ENCODE data around the gene TNS2.
"Not testable (repeated sequence)": the region's sequence is repeated elsewhere in the genome, so short reads cannot be mapped to it uniquely, and the experiment has no call there.

Gene TNS2

GRCh38 chr12:53049571-53050318 lies at the start of gene TNS2:
Gene TNS2, plus strand, starts transcription at chr12:53050065. Its CDS starts 121 bp downstream, at chr12:53050186.
- peak; percentile 68 for DNase-seq

- no peak for DNase-seq
Measured at GRCh38 chr12:53004178-53004577, 45.7 kb upstream of the TNS2 start.

- no peak for DNase-seq
Measured at GRCh38 chr12:53004582-53004981, 45.3 kb upstream of the TNS2 start.

GRCh38 chr12:53005215-53005985 lies 44.5 kb upstream of the TNS2 start:
- no peak for DNase-seq

- DNase-seq: peak; percentile 100
Measured at GRCh38 chr12:53005986-53006809, 43.7 kb upstream of the TNS2 start, which contains the start of gene EIF4B. Gene EIF4B, plus strand, starts transcription at chr12:53006456. Its CDS starts 28 bp downstream, at chr12:53006484.

- DNase-seq: peak; percentile 77
Measured at GRCh38 chr12:53006810-53007309, 43.0 kb upstream of the TNS2 start.

GRCh38 chr12:53007343-53007742 lies 42.5 kb upstream of the TNS2 start:
- DNase-seq: no peak

GRCh38 chr12:53008760-53009159 lies 41.1 kb upstream of the TNS2 start:
- not testable (repeated sequence) for DNase-seq

- DNase-seq: no peak
Measured at GRCh38 chr12:53010955-53011354, 38.9 kb upstream of the TNS2 start.

GRCh38 chr12:53011889-53012288 lies 38.0 kb upstream of the TNS2 start:
- DNase-seq: no peak

GRCh38 chr12:53012928-53013327 lies 36.9 kb upstream of the TNS2 start:
- DNase-seq: no peak

- no peak for DNase-seq
Measured at GRCh38 chr12:53014709-53015108, 35.2 kb upstream of the TNS2 start.

GRCh38 chr12:53025250-53025649 lies 24.6 kb upstream of the TNS2 start:
- no peak for DNase-seq

GRCh38 chr12:53027014-53027413 lies 22.9 kb upstream of the TNS2 start:
- DNase-seq: not testable (repeated sequence)

- no peak for DNase-seq
Measured at GRCh38 chr12:53031616-53032015, 18.2 kb upstream of the TNS2 start.

- DNase-seq: not testable (repeated sequence)
Measured at GRCh38 chr12:53033832-53034231, 16.0 kb upstream of the TNS2 start.

GRCh38 chr12:53034459-53034858 lies 15.4 kb upstream of the TNS2 start:
- no peak for DNase-seq

GRCh38 chr12:53036802-53037201 lies 13.1 kb upstream of the TNS2 start:
- DNase-seq: no peak

- no peak for DNase-seq
Measured at GRCh38 chr12:53039851-53040250, 10.0 kb upstream of the TNS2 start.

- DNase-seq: no peak
Measured at GRCh38 chr12:53042607-53043454, 7.0 kb upstream of the TNS2 start.

GRCh38 chr12:53044052-53044581 lies 5.7 kb upstream of the TNS2 start:
- no peak for DNase-seq

Data from NCI-H510A (cell line).